Body of pancreas (tissue), 2 donors: Measurements from ENCODE around the gene YEATS4. TPM values are rescaled to one million over a fixed set of nuclear protein-coding genes. Genes with fewer than 3 reads are reported as not detected.

Experiments used
- small RNA-seq: library from RNA; depleted of rRNA; stranded (forward); fragments of <200 nt; gene quantifications from one replicate; pipeline ENCODE3, GENCODE V24; 2016
- total RNA-seq, 2 donors: library from RNA; depleted of rRNA; stranded (reverse); fragments of >200 nt; gene quantifications; one replicate each; pipeline ENCODE4 v1.1.0, GENCODE V29; 2016

YEATS4 gene
- total RNA-seq, 2 donors from 2014 or later: 14.3 to 15.8 TPM

Small RNA genes within 50 kb of the gene (small RNA-seq; reads per million reads assigned to genes)
- not detected for gene RN7SL804P

Other genes with a start within 250 kb of the YEATS4 start
- gene CPSF6, start 120.2 kb upstream of the YEATS4 start, total RNA-seq: 10 to 100 TPM; 23.1 to 33.2 TPM
- 100 to 1,000 TPM in 1 of 2 donors, 10 to 100 TPM in 1; 18.8 to 118 TPM for gene LYZ, start 11.4 kb upstream of the YEATS4 start, total RNA-seq
- 10 to 100 TPM in 1 of 2 donors, 1 to 10 TPM in 1; 4.9 to 14.3 TPM for gene FRS2, start 110.6 kb downstream of the YEATS4 start, total RNA-seq
- 10 to 100 TPM; 68.2 to 71.1 TPM for gene CCT2, start 225.7 kb downstream of the YEATS4 start, total RNA-seq